HG02884 (cell line): ENCODE data around the gene THRB.

Experiments
- ATAC-seq: cut with Tn5 transposase; IDR thresholded peaks from one replicate; pipeline ENCODE4 v1.9.1; 2021; ENCODE audit warnings: mild to moderate bottlenecking, moderate library complexity; ENCODE audit not compliant: unreplicated experiment

THRB gene

GRCh38 chr3:24318677-24319287 is 175.9 kb downstream of the THRB start:
- ATAC-seq: no peak

- no peak for ATAC-seq
These were observed 177.7 kb downstream of the THRB start for GRCh38 chr3:24316887-24317383.

DNA sequence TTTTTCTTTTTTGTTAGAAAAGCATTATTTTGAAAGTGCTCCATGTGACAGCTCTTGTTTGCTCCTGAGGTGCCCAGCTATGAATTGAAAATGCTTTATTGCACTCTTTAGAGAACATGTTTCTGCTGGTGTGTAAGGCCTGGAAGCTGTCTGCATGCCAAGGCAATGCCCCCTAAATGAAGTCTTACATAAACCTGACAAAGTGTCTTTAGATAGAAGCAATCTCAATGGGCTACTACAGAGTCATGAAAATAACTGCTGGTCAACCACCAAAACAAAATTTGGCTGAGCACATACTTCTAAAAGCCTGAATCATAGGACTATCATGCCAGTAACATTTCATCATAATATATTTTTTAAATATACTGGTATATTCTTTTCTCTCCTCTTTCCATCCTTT is 178.7 kb downstream of the THRB start:
- no peak for ATAC-seq

GRCh38 chr3:24315356-24315755 is 179.3 kb downstream of the THRB start:
- ATAC-seq: no peak

- ATAC-seq: no peak
These were observed 182.8 kb downstream of the THRB start for GRCh38 chr3:24311881-24312280.

- ATAC-seq: no peak
These were observed 183.8 kb downstream of the THRB start for GRCh38 chr3:24310887-24311286.

GRCh38 chr3:24306518-24306917 is 188.1 kb downstream of the THRB start:
- no peak for ATAC-seq

DNA sequence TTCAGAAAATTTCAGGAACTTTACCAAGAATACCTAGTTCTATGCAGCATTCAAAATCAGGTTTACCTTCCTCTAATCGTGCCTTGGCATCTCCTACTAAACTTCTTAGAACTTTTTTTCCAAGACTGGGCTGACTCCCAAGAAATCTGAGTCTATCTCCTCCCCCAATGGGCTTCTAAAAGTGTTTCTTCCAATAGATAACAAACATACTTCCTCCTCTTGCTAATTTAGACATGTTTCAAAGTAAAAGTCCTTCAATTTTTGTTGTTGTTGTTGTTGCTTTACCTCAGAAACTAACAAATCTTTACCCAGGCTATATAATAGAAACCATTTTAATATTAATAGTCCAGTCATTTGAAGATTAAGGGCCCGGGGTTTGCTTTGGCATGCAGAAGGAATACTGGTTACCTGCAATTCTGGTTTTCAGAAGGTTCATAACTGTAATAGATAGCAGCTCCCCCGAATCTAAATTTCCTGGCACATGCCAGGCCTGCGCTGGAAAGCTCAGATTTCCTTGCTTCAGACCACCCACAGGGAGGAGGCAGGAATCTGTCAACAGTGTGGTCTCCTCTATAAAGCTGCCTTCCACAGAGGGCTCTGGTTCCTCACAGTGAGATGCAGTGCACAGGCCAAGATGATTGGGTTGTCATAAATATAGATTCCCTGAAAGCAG is 188.7 kb downstream of the THRB start:
- ATAC-seq: no peak

- ATAC-seq: no peak
These were observed 191.4 kb downstream of the THRB start for GRCh38 chr3:24303057-24303754.

DNA sequence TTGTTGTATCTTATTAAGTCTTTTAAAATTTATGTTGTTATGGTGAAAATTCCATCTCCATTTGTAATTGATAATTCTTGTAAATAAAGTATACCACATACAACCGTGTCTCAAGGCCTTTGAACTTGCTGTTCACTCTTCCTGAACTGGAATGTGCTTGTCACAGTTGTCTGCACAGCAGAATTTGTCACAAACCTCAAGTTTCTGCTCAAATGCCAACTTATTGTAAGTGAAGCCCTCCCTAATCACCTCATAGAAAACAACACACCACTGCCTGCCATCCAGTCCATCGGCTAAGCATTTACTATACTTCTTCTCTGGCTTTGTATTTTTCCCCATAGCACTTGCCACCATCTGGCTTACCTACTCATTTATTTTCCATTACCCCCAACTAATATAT is 192.3 kb downstream of the THRB start:
- no peak for ATAC-seq

- ATAC-seq: no peak
These were observed 193.7 kb downstream of the THRB start for GRCh38 chr3:24300949-24301348.

- no peak for ATAC-seq
These were observed 194.6 kb downstream of the THRB start for GRCh38 chr3:24299806-24300626.

DNA sequence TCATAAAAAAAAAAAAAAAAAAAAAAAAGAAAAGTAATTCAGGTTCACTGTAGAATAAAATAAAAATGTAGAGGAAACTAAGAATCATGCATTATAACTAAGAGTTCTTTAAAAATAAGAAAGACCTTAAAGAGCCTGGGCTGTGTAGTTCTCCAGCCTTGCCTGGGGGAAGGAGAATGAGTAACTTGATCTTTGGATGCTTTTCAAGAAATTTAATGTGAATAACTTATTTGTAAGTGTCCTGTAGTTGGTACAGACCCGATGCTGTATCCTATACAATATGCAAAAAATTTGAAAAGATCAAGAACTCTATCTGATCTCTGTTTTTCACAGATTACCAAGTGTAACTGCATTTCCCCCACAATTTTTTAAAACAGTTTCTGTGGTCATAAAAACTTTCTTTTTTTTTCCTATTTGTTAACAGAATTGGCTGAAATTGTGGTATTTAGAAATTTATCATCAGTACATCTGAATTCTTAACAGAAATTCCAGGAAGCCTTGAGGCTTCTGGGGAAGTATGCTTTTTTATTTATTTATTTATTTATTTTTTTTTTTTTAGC is 195.3 kb downstream of the THRB start:
- ATAC-seq: no peak

DNA sequence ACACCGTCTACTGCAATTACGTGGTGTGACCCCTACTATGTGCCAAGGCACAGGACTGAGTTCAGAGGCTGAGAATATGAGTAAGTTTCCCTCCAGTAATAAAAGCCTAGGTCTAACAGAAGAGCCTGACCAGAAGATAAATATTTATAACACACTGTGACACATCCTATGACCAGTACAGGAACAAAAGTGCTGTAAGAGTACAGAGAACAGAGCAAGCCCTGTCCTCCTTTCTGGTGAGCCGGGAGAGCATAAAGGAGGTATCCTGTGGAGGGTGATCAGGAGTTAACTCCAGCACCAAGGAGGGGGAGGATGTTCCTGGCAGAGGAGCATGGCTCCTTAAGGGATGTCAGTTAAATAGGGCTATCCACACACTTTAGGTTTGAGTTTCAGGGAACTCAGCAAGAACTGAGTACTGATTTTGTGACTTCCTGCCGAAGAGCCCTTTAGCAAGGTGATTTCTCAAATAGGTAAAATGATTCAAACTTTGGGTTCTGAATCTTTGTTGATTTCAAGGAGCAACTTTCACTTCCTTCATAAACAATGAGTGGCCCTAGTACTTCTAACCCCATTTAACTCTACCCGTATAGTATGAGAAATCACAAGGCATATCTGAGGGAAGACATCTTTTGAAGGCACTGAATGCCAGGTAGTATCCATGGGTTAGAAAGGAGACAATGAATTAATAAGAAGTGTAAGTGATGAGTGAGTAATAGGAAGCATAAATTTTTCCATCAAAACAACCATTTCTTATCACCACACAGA is 198.0 kb downstream of the THRB start:
- ATAC-seq: no peak

- ATAC-seq: no peak
These were observed 200.5 kb downstream of the THRB start for GRCh38 chr3:24294150-24294549.

- ATAC-seq: no peak
These were observed 203.0 kb downstream of the THRB start for GRCh38 chr3:24291646-24292045.

- no peak for ATAC-seq
These were observed 204.1 kb downstream of the THRB start for GRCh38 chr3:24290596-24290995.

DNA sequence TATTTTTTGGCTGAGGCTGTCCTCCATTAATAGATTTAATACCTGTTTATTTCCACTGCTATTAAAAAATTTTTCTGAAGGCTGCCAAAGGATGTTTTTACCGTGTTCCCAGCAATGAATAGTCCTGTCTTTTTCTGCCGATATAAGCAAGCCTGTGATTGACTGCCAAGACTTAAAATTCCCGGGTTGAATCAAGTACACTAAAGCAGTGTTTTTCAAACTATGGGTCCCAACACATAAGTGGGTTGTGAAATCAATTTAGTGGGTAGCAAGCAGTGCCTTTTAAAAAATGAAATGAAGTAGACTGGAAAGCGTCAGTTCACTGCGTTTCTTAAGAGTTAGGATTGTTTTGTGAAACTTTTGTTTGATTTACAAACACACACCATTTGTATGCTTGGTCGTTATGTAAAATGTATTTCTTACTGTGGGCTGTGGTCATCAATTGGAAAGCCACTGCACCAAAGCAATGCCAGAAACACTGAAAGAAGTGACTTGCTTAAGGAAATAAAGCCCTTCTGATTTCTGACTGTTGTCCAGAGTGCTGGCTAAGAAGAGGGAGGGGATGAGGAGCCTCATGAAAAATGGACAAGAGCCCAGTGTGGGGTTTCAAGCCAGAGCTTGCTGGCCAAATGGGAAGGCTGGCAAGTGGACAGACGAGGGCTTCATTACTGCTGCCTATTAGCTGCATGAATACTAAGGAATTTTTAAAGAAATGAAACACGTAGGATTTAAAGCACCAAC is 206.0 kb downstream of the THRB start:
- no peak for ATAC-seq

- no peak for ATAC-seq
These were observed 206.7 kb downstream of the THRB start for GRCh38 chr3:24287755-24288450.
